ENCODE measurements around the gene PPP1R1B. TPM values are rescaled to one million over a fixed set of nuclear protein-coding genes. Genes with fewer than 3 reads are reported as not detected.

The PPP1R1B gene
- total RNA-seq, 2 experiments from 2014 or later, result not detected

GRCh38 chr17:39678340-39679116, 51.8 kb downstream of the PPP1R1B start:
- Histone ChIP-seq H3K36me3 (ENCODE audit: insufficient read depth, low read length) (no peaks in the 10 kb centered on the region), H3K4me2 (ENCODE audit: low read length) (no peak overlapping the region), H3K27ac (ENCODE audit: low read depth, low read length, poor library complexity, severe bottlenecking) (no peak overlapping the region), H3K4me3 (ENCODE audit: low read depth, low read length, poor library complexity, severe bottlenecking) (no peak overlapping the region), H3K9me2 (ENCODE audit: insufficient read depth, low read length) (no peaks in the 10 kb centered on the region), H4K20me1 (ENCODE audit: insufficient read depth, low read length) (no peaks in the 10 kb centered on the region), H3K79me2 (ENCODE audit: insufficient read depth, low read depth, low read length) (no peaks in the 10 kb centered on the region), H3K4me1 (ENCODE audit: insufficient read depth, low read length, poor library complexity, severe bottlenecking) (peaks cover 41% of the 10 kb centered on the region), H2AFZ (ENCODE audit: low read length) (no peak overlapping the region; the same call in 1 of the 2 replicates), H3K9me3 (ENCODE audit: low read length) (no peaks in the 10 kb centered on the region)
- BruUV-seq (replicated peaks), result no TSS peak
- intact Hi-C loops (cut with micrococcal nuclease; ENCODE audit: unreplicated experiment), result no loop called here
- no peak for DNase-seq (ENCODE audit: low spot score)
- TF ChIP-seq EZH2phosphoT487 (IDR thresholded peaks at IDR 0.05; ENCODE audit: borderline replicate concordance, low read depth, low read length) (no peak), CTCF (conservative IDR thresholded peaks at IDR 0.05; ENCODE audit: low read length) (peak; percentile 43; the same call in 1 of the 2 replicates)
- CTCF ChIA-PET (ENCODE audit: unreplicated experiment), result no interaction called here
- POLR2A ChIA-PET, result no interaction called here

DNA sequence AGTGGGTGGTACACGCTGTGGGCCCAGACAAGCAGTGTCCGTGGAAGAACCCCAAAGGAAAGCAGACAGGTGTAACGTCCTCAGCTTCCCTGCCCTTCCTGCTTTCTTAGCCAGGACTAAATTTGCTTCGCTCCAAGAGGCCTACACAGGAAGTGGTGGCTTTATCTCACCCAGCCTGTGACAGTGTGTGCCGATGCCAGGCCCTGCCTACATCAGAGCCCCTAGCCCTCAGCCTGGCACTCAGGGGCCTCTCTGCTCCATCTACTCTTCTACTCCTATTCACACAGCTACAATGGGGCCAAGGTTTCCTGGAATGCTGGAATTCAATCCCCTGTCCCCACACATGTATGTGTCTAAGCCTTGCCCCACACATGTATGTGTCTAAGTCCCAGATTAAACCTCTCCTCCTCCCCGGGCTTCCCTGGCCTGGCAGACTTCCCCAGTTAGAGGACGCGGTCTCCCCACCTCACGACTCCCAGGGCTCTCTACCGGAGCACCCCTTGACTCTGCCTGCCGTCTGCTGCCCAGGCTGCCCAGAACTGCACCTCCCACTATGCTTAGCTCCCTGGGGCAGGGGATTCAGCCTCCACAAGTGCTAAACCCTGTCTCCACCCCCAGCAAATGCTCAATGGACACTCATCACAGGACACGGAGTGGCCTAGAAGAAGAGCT, 52.9 kb downstream of the PPP1R1B start:
- H3K27ac ChIP-seq (ENCODE audit: low read depth, low read length, poor library complexity, severe bottlenecking), result no peak overlapping the region
- CTCF ChIA-PET (ENCODE audit: unreplicated experiment), result no interaction called here
- H2AFZ ChIP-seq (ENCODE audit: low read length), result peak overlapping the region; percentile 11; the same call in 1 of the 2 replicates
- no peaks in the 10 kb centered on the region for H4K20me1 ChIP-seq (ENCODE audit: insufficient read depth, low read length)
- peaks cover 33% of the 10 kb centered on the region for H3K4me1 ChIP-seq (ENCODE audit: insufficient read depth, low read length, poor library complexity, severe bottlenecking)
- no peaks in the 10 kb centered on the region for H3K36me3 ChIP-seq (ENCODE audit: insufficient read depth, low read length)
- peak; percentile 27 for DNase-seq (ENCODE audit: low spot score)
- POLR2A ChIA-PET, result no interaction called here
- no peaks in the 10 kb centered on the region for H3K9me2 ChIP-seq (ENCODE audit: insufficient read depth, low read length)
- H3K4me3 ChIP-seq (ENCODE audit: low read depth, low read length, poor library complexity, severe bottlenecking), result no peak overlapping the region
- BruUV-seq (replicated peaks), result no TSS peak
- no peaks in the 10 kb centered on the region for H3K9me3 ChIP-seq (ENCODE audit: low read length)
- intact Hi-C loops (cut with micrococcal nuclease; ENCODE audit: unreplicated experiment), result no loop called here
- H3K79me2 ChIP-seq (ENCODE audit: insufficient read depth, low read depth, low read length), result no peaks in the 10 kb centered on the region
- TF ChIP-seq CTCF (conservative IDR thresholded peaks at IDR 0.05; ENCODE audit: low read length) (no peak), EZH2phosphoT487 (IDR thresholded peaks at IDR 0.05; ENCODE audit: borderline replicate concordance, low read depth, low read length) (no peak)
- H3K4me2 ChIP-seq (ENCODE audit: low read length), result peak overlapping the region; percentile 27

Measured in OCI-LY7 (cell line).